Liver (tissue), 9 donors: ENCODE results near the gene NRAS. TPM values are rescaled to one million over a fixed set of nuclear protein-coding genes. Genes with fewer than 3 reads are reported as not detected.
A peak's percentile ranks its signal among the peaks of the same experiment; 100 is the strongest.

Experiments used
- DNase-seq: peaks from one replicate; pipeline ENCODE4 v3.0.0-alpha.2; 2017; ENCODE audit warnings: low spot score
- H3K27ac ChIP-seq, 2 donors: one replicate each; pipeline ENCODE4 v1.7.0; 2013; ENCODE audit warnings: inconsistent platforms in 2 of 2, low read length in 2 of 2, control low read depth in 1 of 2, low read depth in 1 of 2, mild to moderate bottlenecking in 1 of 2
- H3K27me3 ChIP-seq, 4 donors: one replicate each; pipeline versions ENCODE4 v1.6.1 to v1.7.0; 2013; ENCODE audit warnings: low read length in 3 of 4, inconsistent platforms in 1 of 4, mild to moderate bottlenecking in 1 of 4, moderate library complexity in 1 of 4; ENCODE audit not compliant: control insufficient read depth in 4 of 4, insufficient read depth in 4 of 4
- H3K36me3 ChIP-seq, 4 donors: one replicate each; pipeline versions ENCODE4 v1.6.1 to v1.7.0; 2013; ENCODE audit warnings: low read length in 3 of 4, mild to moderate bottlenecking in 3 of 4, low read depth in 1 of 4, moderate library complexity in 1 of 4; ENCODE audit not compliant: control insufficient read depth in 4 of 4, insufficient read depth in 3 of 4
- H3K4me1 ChIP-seq, 4 donors: one replicate each; pipeline versions ENCODE4 v1.6.1 to v1.7.0; 2013; ENCODE audit warnings: low read length in 3 of 4, mild to moderate bottlenecking in 3 of 4, moderate library complexity in 1 of 4; ENCODE audit not compliant: control insufficient read depth in 4 of 4, insufficient read depth in 4 of 4
- H3K4me3 ChIP-seq, 3 donors: one replicate each; pipeline versions ENCODE4 v1.6.1 to v1.7.0; 2013; ENCODE audit warnings: low read length in 3 of 3, control low read depth in 1 of 3, low read depth in 1 of 3, mild to moderate bottlenecking in 1 of 3
- H3K9ac ChIP-seq, 2 donors: one replicate each; pipeline ENCODE4 v1.7.0; 2013; ENCODE audit warnings: low read length in 2 of 2, mild to moderate bottlenecking in 2 of 2, moderate library complexity in 2 of 2, control low read depth in 1 of 2, low read depth in 1 of 2
- H3K9me3 ChIP-seq, 4 donors: one replicate each; pipeline versions ENCODE4 v1.6.1 to v1.7.0; 2013; ENCODE audit warnings: low read length in 3 of 4; ENCODE audit not compliant: control insufficient read depth in 4 of 4
- EGR1 ChIP-seq, 2 donors: IDR thresholded peaks; 2 replicates each; pipeline ENCODE4 v1.6.1; 2016 to 2018; ENCODE audit warnings: antibody characterized with exemption in 2 of 2, low read depth in 2 of 2
- FOXA1 ChIP-seq: IDR thresholded peaks from 2 replicates; pipeline ENCODE4 v1.6.1; 2016; ENCODE audit warnings: antibody characterized with exemption
- FOXA2 ChIP-seq: IDR thresholded peaks from 2 replicates; pipeline ENCODE4 v1.6.1; 2016; ENCODE audit warnings: antibody characterized with exemption
- HNF4A ChIP-seq, 2 donors: conservative IDR thresholded peaks; 2 replicates each; pipeline ENCODE4 v1.6.1; 2016; ENCODE audit warnings: antibody characterized with exemption in 2 of 2, mild to moderate bottlenecking in 2 of 2
- HNF4G ChIP-seq: IDR thresholded peaks from 2 replicates; pipeline ENCODE4 v1.6.1; 2016; ENCODE audit warnings: antibody characterized with exemption
- TAF1 ChIP-seq: conservative IDR thresholded peaks from 2 replicates; pipeline ENCODE4 v1.6.1; 2016; ENCODE audit warnings: antibody characterized with exemption, mild to moderate bottlenecking
- YY1 ChIP-seq: IDR thresholded peaks from 2 replicates; pipeline ENCODE4 v1.6.1; 2016; ENCODE audit warnings: antibody characterized with exemption, mild to moderate bottlenecking
- WGBS: extraction: QIAGEN DNeasy Blood & Tissue Kit; methylation state at CpG from one replicate; pipeline ENCODE4 v1.1.7; 2013; 5-methylcytosine and 5-hydroxymethylcytosine counted together
- polyA plus RNA-seq, 2 donors: library from polyadenylated mRNA; stranded (reverse) in 1 of 2; unstranded in 1 of 2; fragments of 200-250 nt in 1 of 2; fragments of >200 nt in 1 of 2; fragmentation: Nextera tagmentation in 1 of 2; extraction: Ambion mirVana in 1 of 2; gene quantifications; one replicate each; pipeline versions ENCODE4 v1.2.1 to v1.2.3, GENCODE V29; 2013 to 2015
- total RNA-seq, 2 donors: library from RNA; depleted of rRNA; stranded (reverse); fragments of >200 nt; gene quantifications; one replicate each; pipeline ENCODE4 v1.2.3, GENCODE V29; 2014
- TF ChIP-seq, protein P1 (sequence below): IDR thresholded peaks from 2 replicates; pipeline ENCODE4 v1.6.1; 2016; ENCODE audit warnings: antibody characterized with exemption, mild to moderate bottlenecking
- TF ChIP-seq, protein P2 (sequence below): IDR thresholded peaks from 2 replicates; pipeline ENCODE4 v1.6.1; 2016; ENCODE audit warnings: antibody characterized with exemption
- TF ChIP-seq, protein P3 (sequence below): IDR thresholded peaks from 2 replicates; pipeline ENCODE4 v1.6.1; 2016; ENCODE audit warnings: antibody characterized with exemption
- donor health status: healthy.
- donor health status: healthy.
- donor health status: healthy.
- donor health status: healthy.
- donor health status: healthy.

Gene NRAS
- total and polyA plus RNA-seq, 4 donors: 6.7 to 36.0 (median 13.4) TPM

DNA sequence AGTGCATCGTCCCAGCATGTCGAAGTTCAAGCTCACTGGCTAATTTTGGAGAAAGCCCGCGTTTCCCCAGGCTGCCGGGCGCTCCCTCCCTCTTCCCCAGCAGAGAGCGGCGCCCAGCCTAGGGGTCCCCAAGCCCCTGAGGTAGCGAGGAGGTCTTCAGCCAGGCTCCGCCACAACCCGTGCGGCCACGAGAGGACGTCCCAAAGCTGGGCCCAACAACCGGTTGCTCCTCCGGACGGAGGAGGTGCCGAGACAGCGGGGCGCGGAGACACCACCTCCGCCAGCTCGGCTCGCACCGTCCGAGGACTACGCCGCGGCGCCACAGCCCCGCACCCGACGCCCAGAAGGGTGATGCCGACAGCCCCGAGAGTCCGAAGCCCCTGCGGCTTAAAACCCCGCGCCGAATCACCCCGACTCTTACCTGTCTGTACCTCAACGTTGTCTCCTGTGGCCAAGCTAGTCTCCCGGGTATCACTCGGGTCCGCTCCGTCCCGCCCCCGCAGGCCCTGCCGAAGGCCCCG, 46.9 kb downstream of the NRAS start, which contains the start of gene DENND2C:
Gene DENND2C (minus strand): TSS at position 488 of the 521 bp plus-strand sequence. CDS start 44,065 bp downstream, outside the sequence.
- under 1% methylated on average over 50 of the region's 50 CpGs for WGBS
- no peak for DNase-seq
- H3K4me1 ChIP-seq: peaks cover 3 to 11% (median 9%) of the 10 kb centered on the region in 4 donors
- no peaks in the 10 kb centered on the region for H3K27me3 ChIP-seq
- peak; percentile 96 to 98 for TF ChIP-seq EGR1 (IDR thresholded peaks at IDR 0.05; ENCODE audit: low read depth in 2 of 2)
- TF ChIP-seq, protein P1, sequence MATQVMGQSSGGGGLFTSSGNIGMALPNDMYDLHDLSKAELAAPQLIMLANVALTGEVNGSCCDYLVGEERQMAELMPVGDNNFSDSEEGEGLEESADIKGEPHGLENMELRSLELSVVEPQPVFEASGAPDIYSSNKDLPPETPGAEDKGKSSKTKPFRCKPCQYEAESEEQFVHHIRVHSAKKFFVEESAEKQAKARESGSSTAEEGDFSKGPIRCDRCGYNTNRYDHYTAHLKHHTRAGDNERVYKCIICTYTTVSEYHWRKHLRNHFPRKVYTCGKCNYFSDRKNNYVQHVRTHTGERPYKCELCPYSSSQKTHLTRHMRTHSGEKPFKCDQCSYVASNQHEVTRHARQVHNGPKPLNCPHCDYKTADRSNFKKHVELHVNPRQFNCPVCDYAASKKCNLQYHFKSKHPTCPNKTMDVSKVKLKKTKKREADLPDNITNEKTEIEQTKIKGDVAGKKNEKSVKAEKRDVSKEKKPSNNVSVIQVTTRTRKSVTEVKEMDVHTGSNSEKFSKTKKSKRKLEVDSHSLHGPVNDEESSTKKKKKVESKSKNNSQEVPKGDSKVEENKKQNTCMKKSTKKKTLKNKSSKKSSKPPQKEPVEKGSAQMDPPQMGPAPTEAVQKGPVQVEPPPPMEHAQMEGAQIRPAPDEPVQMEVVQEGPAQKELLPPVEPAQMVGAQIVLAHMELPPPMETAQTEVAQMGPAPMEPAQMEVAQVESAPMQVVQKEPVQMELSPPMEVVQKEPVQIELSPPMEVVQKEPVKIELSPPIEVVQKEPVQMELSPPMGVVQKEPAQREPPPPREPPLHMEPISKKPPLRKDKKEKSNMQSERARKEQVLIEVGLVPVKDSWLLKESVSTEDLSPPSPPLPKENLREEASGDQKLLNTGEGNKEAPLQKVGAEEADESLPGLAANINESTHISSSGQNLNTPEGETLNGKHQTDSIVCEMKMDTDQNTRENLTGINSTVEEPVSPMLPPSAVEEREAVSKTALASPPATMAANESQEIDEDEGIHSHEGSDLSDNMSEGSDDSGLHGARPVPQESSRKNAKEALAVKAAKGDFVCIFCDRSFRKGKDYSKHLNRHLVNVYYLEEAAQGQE: no peak
- H3K9me3 ChIP-seq: no peaks in the 10 kb centered on the region
- H3K9ac ChIP-seq: peak within 1 kb of the TSS; percentile 52 to 64
- peak within 1 kb of the TSS; percentile 57 to 82 for H3K27ac ChIP-seq
- H3K4me3 ChIP-seq: peak within 1 kb of the TSS; percentile 64 to 83 (median 79)
- no peaks in the 10 kb centered on the region for H3K36me3 ChIP-seq

DNA sequence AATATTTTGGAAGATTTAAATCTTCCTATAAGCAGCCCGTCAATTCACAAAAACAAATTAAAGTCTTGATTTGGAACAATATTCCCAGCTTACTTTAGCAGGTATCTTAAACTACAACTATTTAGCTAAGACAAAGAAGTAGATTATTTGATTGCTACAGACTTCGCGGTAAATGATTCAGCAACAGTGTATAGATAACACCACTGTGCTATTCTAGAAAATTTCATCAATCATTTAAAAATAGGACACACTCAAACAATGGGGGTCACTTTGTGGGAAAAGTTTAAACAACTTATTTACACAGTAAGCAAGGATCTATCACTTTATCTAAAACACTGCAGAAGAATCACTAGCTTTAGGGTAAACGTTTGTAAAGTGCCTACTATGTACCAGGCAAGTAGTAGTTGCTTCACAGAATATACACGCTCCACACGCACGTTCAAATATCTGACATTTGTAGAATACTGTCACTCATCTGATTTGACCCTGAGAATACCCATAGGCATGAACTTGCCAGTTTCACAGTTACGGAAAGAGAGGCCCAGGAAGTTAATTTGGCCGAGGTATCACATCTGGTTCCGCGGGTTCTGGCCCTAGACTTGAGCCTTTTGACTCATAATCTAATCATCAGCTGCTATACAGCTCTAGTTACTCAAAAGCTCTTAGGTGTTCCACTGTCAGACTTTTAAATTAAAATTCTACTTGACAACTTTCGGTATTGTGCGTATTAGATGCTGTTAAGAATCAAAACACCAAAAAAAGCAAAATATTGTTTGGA, 47.6 kb downstream of the NRAS start:
- TF ChIP-seq YY1: peak; percentile 19
- TF ChIP-seq, protein P2, sequence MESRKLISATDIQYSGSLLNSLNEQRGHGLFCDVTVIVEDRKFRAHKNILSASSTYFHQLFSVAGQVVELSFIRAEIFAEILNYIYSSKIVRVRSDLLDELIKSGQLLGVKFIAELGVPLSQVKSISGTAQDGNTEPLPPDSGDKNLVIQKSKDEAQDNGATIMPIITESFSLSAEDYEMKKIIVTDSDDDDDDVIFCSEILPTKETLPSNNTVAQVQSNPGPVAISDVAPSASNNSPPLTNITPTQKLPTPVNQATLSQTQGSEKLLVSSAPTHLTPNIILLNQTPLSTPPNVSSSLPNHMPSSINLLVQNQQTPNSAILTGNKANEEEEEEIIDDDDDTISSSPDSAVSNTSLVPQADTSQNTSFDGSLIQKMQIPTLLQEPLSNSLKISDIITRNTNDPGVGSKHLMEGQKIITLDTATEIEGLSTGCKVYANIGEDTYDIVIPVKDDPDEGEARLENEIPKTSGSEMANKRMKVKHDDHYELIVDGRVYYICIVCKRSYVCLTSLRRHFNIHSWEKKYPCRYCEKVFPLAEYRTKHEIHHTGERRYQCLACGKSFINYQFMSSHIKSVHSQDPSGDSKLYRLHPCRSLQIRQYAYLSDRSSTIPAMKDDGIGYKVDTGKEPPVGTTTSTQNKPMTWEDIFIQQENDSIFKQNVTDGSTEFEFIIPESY: no peak
- Histone ChIP-seq H3K9me3 (no peaks in the 10 kb centered on the region), H3K9ac (peak overlapping the region; percentile 52 to 64), H3K4me1 (peaks cover 3 to 11% (median 9%) of the 10 kb centered on the region in 4 donors), H3K27ac (peak overlapping the region; percentile 57 to 82), H3K27me3 (no peaks in the 10 kb centered on the region), H3K36me3 (no peaks in the 10 kb centered on the region), H3K4me3 (peak overlapping the region; percentile 64 to 83 (median 79))
- WGBS: 24% methylated on average over 13 of the region's 13 CpGs
- DNase-seq: no peak

DNA sequence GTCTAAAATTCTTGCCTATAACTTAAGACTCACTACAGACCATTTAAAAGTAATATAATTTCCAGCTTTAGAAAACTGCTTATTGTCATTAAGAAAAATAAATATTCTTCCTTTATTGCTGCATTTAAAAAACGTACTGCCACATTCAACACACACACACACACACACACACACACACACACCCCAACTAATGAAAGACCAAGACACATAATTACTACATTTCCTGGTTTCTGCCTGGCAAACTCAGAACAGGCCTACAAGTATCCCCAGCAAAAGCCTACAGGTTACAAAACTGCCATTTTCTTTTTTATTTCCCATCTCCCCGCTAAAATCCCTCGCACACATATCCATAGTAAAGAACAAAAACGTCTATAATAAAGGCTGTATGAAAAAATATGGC, 48.2 kb downstream of the NRAS start:
- no peak overlapping the region for H3K9ac ChIP-seq
- H3K4me3 ChIP-seq: peak overlapping the region in 1 of 3 donors; percentile 64
- H3K27me3 ChIP-seq: no peaks in the 10 kb centered on the region
- H3K9me3 ChIP-seq: no peaks in the 10 kb centered on the region
- H3K27ac ChIP-seq: no peak overlapping the region
- H3K36me3 ChIP-seq: no peaks in the 10 kb centered on the region
- DNase-seq: no peak
- WGBS: 80% methylated on average over 4 of the region's 4 CpGs
- peaks cover 3 to 11% (median 9%) of the 10 kb centered on the region in 4 donors for H3K4me1 ChIP-seq
- TF ChIP-seq FOXA1: no peak
- no peak for TF ChIP-seq HNF4A (conservative IDR thresholded peaks at IDR 0.05)
- TF ChIP-seq HNF4G: no peak
- no peak for TF ChIP-seq EGR1 (IDR thresholded peaks at IDR 0.05; ENCODE audit: low read depth in 2 of 2)
- TF ChIP-seq FOXA2: no peak
- no peak for TF ChIP-seq YY1
- TF ChIP-seq, protein P3, sequence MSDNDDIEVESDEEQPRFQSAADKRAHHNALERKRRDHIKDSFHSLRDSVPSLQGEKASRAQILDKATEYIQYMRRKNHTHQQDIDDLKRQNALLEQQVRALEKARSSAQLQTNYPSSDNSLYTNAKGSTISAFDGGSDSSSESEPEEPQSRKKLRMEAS: no peak
- no peak for TF ChIP-seq TAF1
